ENCODE data around the gene EBLN2.

DNA sequence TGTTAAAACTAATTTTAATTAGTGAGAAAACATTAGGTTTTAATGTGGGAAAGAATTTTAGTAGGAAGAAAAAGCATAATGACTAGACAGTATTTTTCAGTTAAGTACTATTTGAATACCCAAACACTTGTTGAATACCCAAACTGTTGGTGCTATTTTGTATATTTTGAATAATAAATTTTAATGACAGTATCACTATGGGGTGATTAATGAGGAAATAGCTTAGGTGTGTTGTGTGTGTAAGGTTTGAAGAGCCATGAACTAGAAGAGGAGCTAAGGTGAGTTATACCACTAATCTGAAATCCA, 4.7 kb upstream of the EBLN2 start:
- TF ChIP-seq CTCF (IDR thresholded peaks at IDR 0.05) (no peak), POLR2A (IDR thresholded peaks at IDR 0.05) (no peak), POLR2AphosphoS5 (IDR thresholded peaks at IDR 0.05; ENCODE audit: insufficient read depth in 1 of 2, low read depth in 1 of 2) (no peak)
